Activated naive CD4-positive, alpha-beta T cell treated with anti-CD3 and anti-CD28 coated beads, Interleukin-2, amount 50 U/mL, for 72 hours (primary cell): ENCODE measurements around the gene POLR1C. TPM values are rescaled to one million over a fixed set of nuclear protein-coding genes. Genes with fewer than 3 reads are reported as not detected.
A peak's percentile ranks its signal among the peaks of the same experiment; 100 is the strongest.
"Not testable (repeated sequence)": the region's sequence is repeated elsewhere in the genome, so short reads cannot be mapped to it uniquely, and the experiment has no call there.

Experiments
- ATAC-seq, 2 donors: fragments of 150-1000 bp; cut with Tn5 transposase; 2 replicates each; pipeline ENCODE4 v1.10.0; 2021; ENCODE audit warnings: mild to moderate bottlenecking in 2 of 2, moderate library complexity in 2 of 2
- DNase-seq, 2 donors: peaks; one replicate each; pipeline ENCODE4 v3.0.0; 2021 to 2022; ENCODE audit warnings: low spot score in 2 of 2
- H3K27ac Mint-ChIP-seq, 2 donors: one replicate each; pipeline ENCODE4 v1.8.0; 2022; ENCODE audit warnings: mild to moderate bottlenecking in 2 of 2, mixed read lengths in 2 of 2
- H3K36me3 Mint-ChIP-seq, 2 donors: one replicate each; pipeline ENCODE4 v1.8.0; 2022; ENCODE audit warnings: mixed read lengths in 2 of 2
- H3K9me3 Mint-ChIP-seq, 2 donors: one replicate each; pipeline ENCODE4 v1.8.0; 2022; ENCODE audit warnings: mixed read lengths in 2 of 2
- total RNA-seq, 2 donors: library from RNA; stranded (reverse); gene quantifications; one replicate each; pipeline ENCODE4 v1.2.3, GENCODE V29; 2022

Gene POLR1C, protein sequence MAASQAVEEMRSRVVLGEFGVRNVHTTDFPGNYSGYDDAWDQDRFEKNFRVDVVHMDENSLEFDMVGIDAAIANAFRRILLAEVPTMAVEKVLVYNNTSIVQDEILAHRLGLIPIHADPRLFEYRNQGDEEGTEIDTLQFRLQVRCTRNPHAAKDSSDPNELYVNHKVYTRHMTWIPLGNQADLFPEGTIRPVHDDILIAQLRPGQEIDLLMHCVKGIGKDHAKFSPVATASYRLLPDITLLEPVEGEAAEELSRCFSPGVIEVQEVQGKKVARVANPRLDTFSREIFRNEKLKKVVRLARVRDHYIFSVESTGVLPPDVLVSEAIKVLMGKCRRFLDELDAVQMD
- total RNA-seq: 10 to 100 TPM; 34.2 to 57.1 TPM

DNA sequence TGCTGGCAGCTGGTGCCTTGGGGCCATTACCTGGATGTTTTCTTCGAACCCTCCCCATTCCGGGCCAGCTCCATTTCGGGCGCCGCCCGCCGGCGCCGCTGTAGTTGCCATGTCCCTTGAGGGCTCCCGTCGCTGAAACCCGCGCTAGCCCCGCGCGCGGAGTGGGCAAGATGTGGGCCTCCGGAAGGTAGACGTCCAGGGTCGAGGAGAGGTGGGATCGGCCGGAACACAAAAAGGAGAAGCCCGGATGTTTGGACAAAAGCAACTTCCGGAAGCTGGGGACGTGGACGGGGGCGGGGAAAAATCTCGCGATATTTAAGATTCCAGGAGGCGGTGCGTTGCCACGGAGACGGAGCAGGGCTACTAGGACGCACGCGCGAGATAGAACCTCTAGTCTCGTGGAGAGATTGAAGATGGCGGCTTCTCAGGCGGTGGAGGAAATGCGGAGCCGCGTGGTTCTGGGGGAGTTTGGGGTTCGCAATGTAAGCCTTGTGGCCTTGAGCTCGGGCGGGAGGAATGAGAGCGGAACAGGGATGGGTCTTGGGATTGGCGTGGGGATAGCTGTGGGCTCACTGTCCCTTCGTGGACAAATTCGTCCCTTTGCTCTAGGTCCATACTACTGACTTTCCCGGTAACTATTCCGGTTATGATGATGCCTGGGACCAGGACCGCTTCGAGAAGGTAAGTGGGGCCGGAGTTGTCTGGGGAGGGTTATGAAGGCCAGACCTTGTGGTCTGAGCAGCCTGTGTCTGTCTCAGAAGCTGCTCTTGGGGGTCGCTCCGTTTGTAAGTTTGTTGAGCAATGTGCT lies at the start of gene POLR1C, which contains the start of gene YIPF3:
TSS of gene POLR1C (plus strand) at position 393 of the 808 bp plus-strand sequence. CDS start at position 414, 21 bp downstream.
TSS of gene YIPF3 (minus strand) at position 230 of the 808 bp plus-strand sequence. CDS start at position 111, 119 bp downstream.
- Mint-ChIP-seq H3K27ac (no peak within 1 kb of the TSS), H3K36me3 (peaks cover 0 to 10% of the 10 kb centered on the region in 2 donors)
- DNase-seq: peak; percentile 93 to 96

DNA sequence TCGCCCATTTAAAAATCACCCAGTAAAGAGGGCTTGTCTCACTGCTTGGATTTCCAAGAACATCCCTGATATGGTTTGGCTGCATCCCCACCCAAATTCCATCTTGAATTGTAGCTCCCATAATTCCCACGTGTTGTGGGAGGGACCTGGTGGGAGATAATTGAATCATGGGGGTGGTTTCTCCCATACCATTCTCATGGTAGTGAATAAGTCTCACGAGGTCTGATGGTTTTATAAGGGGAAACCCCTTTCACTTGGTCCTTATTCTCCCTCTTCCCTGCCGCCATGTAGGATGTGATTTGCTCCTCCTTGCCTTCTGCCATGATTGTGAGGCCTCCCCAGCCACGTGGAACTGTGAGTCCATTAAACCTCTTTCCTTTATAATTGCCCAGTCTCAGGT lies 49.6 kb upstream of the POLR1C start:
- not testable (repeated sequence) for H3K27ac Mint-ChIP-seq

More for the DNA sequence above, at the start of gene POLR1C, which contains the start of gene YIPF3:
- no peaks in the 10 kb centered on the region for H3K9me3 Mint-ChIP-seq
- peak; percentile 95 to 97 for ATAC-seq

DNA sequence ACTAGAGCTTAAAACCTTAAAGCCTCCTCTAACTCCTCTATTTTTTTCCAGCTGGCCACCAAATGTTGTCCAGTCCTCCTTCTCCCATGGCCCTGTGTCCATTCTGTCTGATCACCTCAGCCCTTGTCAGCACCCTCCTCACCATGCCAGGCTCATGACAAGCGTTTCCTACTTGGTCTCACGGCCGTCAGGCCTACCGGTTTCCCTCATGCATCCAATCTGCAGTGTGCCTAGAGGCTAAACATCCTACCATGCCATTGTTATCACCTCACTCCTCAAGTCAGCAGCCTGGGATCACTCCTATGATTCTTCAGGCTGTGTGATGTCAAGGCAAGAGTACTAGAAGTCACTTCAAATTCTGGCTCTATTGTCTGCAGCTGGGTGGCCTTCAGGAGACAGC lies 49.1 kb upstream of the POLR1C start:
- H3K27ac Mint-ChIP-seq: no peak overlapping the region
- no peaks in the 10 kb centered on the region for H3K9me3 Mint-ChIP-seq
- no peak for ATAC-seq
- H3K36me3 Mint-ChIP-seq: no peaks in the 10 kb centered on the region
- DNase-seq: no peak

More for the DNA sequence above, 49.6 kb upstream of the POLR1C start:
- not testable (repeated sequence) for DNase-seq, ATAC-seq, H3K36me3 Mint-ChIP-seq, H3K9me3 Mint-ChIP-seq

DNA sequence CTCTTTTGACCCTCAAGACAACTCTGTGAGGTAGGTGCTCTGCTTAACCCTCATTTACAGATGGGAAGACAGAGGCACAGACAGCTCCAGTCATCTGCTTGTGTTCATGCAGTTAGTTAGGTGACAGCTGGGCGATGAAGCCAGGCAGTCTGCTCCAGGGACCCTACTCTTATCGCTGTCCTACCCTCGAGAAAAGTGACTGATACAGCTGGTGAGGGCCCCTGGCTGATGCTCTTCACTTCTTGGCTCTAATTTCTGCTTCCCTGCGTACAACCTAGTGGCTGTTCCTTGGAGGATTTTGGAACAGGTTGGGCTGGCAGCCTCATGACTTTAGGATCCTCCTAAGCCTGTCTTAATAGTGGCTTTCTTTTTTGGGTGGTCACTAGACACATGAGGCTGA lies 48.6 kb upstream of the POLR1C start:
- Mint-ChIP-seq H3K9me3 (no peaks in the 10 kb centered on the region), H3K36me3 (no peaks in the 10 kb centered on the region), H3K27ac (no peak overlapping the region)
- no peak for DNase-seq
- no peak for ATAC-seq

DNA sequence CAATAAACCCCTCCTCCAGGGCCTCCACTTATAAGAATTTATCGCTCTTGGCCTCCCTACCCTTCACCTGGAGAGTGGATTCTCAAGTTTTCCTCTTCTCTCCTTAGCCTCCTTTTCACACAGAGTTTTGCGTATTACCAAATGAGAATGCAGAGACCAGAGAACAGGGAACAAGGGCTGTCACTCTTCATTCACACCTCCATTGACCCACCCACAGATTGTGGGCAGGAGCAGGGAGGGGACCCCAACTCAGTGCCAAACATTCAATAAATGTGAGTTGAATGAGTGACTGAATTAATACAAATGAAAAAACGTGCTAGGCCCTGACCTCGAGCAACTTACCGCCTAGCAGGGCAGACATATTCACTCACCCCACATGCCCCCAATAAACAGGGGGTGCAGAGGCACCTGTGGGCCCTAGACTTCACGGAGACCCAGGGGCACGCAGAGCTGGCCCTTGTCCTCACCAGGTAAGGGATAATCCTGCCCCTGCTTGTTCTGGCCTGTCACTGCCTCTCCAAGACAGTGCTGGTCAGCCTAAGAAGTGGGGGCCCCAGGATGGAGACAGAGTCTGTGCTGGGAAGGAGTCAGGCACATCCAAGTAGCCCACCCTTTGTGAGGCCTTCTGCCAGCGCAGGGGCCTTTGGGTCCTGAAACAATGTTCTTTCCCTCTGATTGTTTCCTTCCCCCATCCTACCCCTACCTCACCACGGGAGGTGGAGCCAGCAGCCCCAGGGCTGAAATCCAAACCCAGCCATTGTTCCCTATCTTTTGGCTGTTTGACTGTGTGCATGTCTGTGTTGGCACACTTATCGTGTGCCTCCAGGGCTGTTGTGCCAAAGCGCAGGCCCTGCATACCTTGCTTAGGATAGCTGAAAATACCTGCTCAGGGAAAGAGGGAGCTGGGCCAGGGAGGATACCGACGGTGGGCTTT lies 47.9 kb upstream of the POLR1C start:
- peak overlapping the region in 1 of 2 donors; percentile 87 for H3K27ac Mint-ChIP-seq

DNA sequence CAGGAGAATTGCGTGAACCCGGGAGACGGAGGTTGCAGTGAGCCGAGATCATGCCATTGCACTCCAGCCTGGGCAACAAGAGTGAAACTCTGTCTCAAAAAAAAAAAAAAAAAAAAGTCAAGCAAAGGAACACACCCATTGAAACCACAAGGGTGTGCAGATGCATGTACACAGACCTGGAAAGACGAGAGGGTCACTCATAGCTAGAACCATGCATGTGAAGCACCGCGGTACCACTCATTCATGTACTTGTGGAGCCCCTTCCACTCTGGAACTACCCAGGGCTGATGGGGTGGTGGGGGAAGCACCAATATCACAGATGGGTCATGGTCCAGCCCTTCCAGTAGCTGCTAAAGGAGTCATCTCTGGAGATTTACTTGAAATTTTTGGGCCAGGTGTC lies 46.9 kb upstream of the POLR1C start:
- H3K36me3 Mint-ChIP-seq: no peaks in the 10 kb centered on the region
- ATAC-seq (peak; percentile 28 to 63), DNase-seq (no peak)
- no peaks in the 10 kb centered on the region for H3K9me3 Mint-ChIP-seq
- H3K27ac Mint-ChIP-seq: peak overlapping the region in 1 of 2 donors; percentile 46

More for the DNA sequence above, 47.9 kb upstream of the POLR1C start:
- no peak for DNase-seq
- no peaks in the 10 kb centered on the region for H3K36me3 Mint-ChIP-seq
- H3K9me3 Mint-ChIP-seq: no peaks in the 10 kb centered on the region
- ATAC-seq: no peak

DNA sequence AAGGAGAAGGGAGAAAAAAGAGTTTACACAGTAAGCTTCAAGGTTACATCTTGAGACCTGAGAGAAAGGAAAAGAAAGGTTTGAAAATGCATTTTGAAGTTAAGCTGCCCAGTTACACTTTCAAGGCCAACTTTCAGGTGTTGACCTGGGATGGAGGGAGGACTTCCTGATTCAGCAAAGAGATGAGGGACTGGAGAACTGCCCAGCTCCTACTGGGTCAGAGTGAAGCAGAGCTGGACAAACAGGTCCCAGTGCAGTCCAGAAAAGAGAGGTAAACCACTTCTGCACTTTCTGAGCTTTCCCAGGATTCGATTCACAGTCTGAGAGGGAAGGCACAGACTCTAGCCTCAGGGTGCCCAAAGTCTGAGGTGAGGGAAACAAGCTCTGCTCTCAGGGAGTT lies 45.5 kb upstream of the POLR1C start:
- no peaks in the 10 kb centered on the region for H3K36me3 Mint-ChIP-seq

DNA sequence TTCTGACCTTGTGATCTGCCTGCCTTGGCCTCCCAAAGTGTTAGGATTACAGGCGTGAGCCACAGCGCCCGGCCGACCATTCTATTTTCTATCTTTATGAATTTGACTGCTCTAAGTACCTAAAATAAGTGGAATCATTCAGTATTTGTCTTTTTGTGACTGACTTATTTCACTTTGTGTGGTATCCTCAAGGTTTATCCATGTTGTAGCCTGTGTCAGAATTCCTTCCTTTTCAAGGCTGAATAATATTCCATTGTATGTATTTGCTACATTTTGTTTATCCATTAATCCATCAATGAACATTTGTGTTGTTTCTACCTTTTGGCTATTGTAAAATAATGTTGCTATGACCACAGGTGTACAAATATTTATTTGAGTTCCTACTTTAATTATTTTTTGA lies 44.4 kb upstream of the POLR1C start:
- Mint-ChIP-seq H3K27ac (no peak overlapping the region), H3K9me3 (no peaks in the 10 kb centered on the region), H3K36me3 (peaks cover 2 to 3% of the 10 kb centered on the region in 2 donors)
- no peak for ATAC-seq
- DNase-seq: no peak

More for the DNA sequence above, 45.5 kb upstream of the POLR1C start:
- Mint-ChIP-seq H3K9me3 (no peaks in the 10 kb centered on the region), H3K27ac (peak overlapping the region in 1 of 2 donors; percentile 37)
- ATAC-seq (no peak), DNase-seq (no peak)

DNA sequence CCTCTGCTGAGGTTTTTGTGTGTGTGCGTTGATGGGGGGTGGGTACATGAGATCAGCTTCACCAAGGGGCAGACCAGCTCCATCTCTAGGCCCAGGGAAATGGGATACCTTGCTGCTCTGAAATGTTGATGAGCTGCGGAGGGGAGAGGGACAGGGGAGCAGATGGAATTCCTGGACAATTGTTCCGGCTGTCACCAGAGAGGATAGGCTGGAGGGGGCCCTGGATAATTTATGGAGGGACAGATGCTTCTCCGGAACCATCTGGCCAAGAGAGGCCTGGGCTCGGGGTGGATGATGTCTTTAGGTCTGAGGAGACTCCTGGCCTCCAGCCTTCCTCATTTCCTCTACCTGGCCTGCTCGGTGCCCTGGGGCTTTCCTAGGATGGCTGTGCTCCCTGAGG lies 41.4 kb upstream of the POLR1C start:
- H3K36me3 Mint-ChIP-seq: peaks cover 6 to 9% of the 10 kb centered on the region in 2 donors
- H3K9me3 Mint-ChIP-seq: no peaks in the 10 kb centered on the region
- H3K27ac Mint-ChIP-seq: no peak overlapping the region
- DNase-seq: no peak
- ATAC-seq: no peak

DNA sequence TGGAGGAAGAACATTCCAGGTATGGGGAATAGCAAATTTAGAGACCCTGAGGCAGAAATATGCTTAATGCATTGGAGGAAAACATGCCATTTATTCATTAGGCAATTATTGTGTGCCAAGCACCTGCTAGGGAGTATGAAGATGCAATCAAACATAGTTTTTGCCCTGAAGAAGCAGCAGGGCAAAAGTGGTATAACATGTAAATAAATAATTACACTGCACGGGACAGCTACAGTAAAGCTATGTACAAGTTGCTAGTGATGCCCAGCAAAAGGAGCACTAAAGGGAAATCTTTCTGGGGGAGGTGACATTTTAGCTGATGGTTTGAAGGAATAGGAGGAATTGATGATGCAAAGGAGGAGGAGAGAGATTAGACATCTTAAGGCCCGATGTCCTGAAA lies 40.1 kb upstream of the POLR1C start:
- H3K9me3 Mint-ChIP-seq: no peaks in the 10 kb centered on the region

DNA sequence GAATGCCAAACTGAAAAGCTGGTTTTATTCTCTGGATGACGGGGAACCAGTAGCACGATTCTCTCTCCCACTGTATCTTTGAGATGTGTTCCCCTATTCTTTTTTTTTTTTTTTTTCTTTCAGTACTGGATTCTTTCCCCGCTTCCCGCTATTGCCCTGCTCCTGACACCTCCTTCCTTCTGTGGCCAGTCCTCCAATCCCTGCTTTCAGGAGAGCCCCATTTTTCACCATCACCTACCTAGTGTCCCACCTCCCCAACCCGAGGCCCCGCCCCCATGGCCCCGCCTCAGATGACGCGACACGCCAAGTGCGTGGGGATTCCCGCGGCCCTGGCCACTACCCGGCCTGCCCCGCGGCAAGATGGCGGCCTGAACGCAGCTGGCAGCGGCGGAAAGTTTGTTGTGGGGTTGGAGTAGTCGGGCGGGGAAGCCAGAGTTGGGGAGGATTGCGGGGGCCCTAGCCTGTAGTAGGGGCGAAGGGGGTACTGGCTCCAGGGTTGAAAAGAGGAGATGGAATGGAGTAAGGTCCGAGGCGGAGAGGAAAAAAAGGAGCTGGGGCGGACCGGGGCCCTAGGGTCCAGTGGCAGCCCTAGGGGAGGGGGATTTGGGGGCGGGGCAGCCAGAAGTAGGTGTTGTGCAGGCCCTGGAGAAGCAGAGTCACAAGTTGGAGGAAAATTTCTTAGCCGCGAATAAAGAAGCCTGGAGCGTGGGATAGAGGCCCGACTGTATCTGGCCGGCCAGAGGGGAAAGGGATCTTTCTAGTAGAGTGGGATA lies 39.5 kb upstream of the POLR1C start, which contains the start of gene TJAP1:
TSS of gene TJAP1 (plus strand) at position 336 of the 773 bp plus-strand sequence. CDS start 21,432 bp downstream, outside the sequence.
- DNase-seq (peak; percentile 93 to 99), ATAC-seq (peak; percentile 100)
- H3K27ac Mint-ChIP-seq: peak within 1 kb of the TSS; percentile 91 to 96
- peaks cover 6 to 9% of the 10 kb centered on the region in 2 donors for H3K36me3 Mint-ChIP-seq
- H3K9me3 Mint-ChIP-seq: no peaks in the 10 kb centered on the region

More for the DNA sequence above, 40.1 kb upstream of the POLR1C start:
- Mint-ChIP-seq H3K27ac (peak overlapping the region; percentile 91 to 96), H3K36me3 (peaks cover 6 to 9% of the 10 kb centered on the region in 2 donors)
- DNase-seq: no peak
- ATAC-seq: no peak

DNA sequence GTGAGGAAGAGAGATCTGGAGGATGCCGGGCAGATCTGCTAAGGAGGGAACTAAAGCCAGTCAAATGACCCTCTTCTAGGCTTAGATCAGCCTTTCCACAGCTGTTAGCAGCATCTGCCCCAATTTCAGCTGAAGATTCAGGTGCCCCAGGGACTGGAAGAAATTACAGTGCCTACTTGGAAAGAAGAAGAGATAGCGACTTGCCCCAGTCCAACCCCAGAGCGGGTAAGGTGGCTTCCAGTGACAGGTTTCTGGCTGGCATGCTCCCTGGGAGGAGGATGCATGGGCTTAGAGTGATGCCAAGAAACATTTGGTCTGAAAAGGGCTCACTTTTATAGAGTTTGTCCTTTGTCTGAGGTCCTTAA lies 38.9 kb upstream of the POLR1C start:
- DNase-seq: no peak
- Mint-ChIP-seq H3K9me3 (no peaks in the 10 kb centered on the region), H3K27ac (peak overlapping the region; percentile 91 to 96), H3K36me3 (peaks cover 6 to 9% of the 10 kb centered on the region in 2 donors)
- ATAC-seq: no peak

DNA sequence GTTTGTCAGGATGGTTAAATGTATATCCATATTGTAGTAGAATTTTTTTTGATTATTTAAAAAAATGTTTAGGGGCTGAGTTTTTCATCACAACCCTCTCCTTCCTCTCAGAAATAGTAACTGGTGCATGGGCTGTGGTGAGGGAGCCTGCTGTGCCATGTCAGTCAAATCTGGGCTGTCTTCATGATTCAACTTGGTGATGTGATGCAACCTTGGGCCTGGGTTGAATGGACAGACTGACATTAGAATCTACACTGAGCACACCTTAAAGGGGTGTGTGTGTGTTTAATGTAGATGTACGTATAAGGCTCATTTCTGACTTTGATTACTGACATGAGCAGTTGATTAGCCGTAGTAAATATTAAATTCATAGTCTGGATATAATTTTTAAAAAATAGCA lies 35.8 kb upstream of the POLR1C start:
- no peak for DNase-seq
- Mint-ChIP-seq H3K9me3 (no peaks in the 10 kb centered on the region), H3K27ac (no peak overlapping the region), H3K36me3 (peaks cover 6 to 9% of the 10 kb centered on the region in 2 donors)
- ATAC-seq: no peak

DNA sequence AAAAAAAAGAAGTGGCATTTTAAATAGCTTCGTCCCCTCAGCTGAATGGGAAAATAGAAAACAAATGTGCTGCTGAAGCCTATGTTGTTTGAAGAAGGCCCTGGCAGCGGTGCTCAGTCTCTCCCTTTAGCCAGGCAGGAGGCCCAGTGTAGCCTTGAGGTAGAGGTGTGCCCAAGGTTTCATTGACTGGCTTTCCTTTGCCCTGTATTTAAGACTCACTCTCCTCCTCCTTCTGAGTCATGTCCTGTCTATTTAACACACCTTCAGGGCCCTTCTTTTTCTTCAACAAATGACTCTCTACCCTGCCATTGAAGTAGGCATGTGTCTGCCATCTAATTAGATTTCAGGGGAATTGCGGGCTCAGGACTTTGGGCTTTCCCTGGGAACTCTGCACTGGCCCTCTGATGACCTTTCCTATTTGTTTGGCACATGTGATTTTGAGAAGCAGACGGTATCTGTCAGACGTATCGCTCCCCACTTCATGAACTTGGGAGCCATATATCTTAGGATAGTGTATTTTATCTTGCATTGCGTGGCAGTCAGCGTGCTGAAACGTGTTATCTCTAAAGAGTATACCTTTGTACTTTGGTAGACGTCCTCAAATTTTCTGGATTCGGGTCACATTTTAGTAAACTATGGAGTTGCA lies 35.2 kb upstream of the POLR1C start:
- no peaks in the 10 kb centered on the region for H3K9me3 Mint-ChIP-seq
- ATAC-seq (peak in 1 of 2 donors; percentile 33), DNase-seq (no peak)
- H3K36me3 Mint-ChIP-seq: peaks cover 6 to 9% of the 10 kb centered on the region in 2 donors
- H3K27ac Mint-ChIP-seq: no peak overlapping the region

DNA sequence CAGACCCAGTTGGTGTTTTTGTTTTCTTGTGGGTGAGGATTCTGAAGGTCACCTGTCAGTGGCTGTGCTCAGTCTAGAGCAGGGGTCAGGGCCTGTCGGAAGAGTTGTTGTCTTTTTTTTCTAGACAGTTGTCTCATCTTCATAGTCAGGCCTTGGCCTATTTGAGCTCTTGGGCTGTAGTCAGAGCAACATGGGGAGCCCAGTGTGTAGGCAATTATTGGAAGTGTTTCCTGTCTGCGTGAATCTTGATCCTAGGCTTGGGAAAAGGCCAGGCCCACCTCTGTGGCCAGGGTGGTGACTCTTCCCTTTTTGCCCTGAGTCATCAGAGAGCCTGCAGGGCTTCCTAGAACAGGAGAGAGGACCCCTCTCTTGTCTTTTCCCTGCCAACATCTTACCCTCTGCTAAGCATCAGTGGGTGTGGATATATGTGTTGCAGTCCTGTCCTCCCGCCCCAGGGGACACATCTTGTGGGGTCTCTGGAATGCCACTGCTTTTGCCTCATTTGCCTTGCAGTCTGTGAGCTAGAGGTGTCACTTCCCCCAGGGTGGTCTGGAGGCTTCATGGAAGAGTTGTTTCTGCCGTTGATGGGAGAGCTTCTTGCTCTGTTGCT lies 28.1 kb upstream of the POLR1C start:
- H3K27ac Mint-ChIP-seq: peak overlapping the region in 1 of 2 donors; percentile 33
- DNase-seq (no peak), ATAC-seq (no peak)
- H3K36me3 Mint-ChIP-seq: no peaks in the 10 kb centered on the region
- H3K9me3 Mint-ChIP-seq: no peaks in the 10 kb centered on the region
